ENCODE data around the gene RHEBL1. TPM values are rescaled to one million over a fixed set of nuclear protein-coding genes. Genes with fewer than 3 reads are reported as not detected.

RHEBL1 gene, protein sequence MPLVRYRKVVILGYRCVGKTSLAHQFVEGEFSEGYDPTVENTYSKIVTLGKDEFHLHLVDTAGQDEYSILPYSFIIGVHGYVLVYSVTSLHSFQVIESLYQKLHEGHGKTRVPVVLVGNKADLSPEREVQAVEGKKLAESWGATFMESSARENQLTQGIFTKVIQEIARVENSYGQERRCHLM
- 0.81 and 4.3 TPM in 2 replicates for total RNA-seq (2014; rRNA removed; shearing (Covaris generic); ENCODE audit: low replicate concordance)

DNA sequence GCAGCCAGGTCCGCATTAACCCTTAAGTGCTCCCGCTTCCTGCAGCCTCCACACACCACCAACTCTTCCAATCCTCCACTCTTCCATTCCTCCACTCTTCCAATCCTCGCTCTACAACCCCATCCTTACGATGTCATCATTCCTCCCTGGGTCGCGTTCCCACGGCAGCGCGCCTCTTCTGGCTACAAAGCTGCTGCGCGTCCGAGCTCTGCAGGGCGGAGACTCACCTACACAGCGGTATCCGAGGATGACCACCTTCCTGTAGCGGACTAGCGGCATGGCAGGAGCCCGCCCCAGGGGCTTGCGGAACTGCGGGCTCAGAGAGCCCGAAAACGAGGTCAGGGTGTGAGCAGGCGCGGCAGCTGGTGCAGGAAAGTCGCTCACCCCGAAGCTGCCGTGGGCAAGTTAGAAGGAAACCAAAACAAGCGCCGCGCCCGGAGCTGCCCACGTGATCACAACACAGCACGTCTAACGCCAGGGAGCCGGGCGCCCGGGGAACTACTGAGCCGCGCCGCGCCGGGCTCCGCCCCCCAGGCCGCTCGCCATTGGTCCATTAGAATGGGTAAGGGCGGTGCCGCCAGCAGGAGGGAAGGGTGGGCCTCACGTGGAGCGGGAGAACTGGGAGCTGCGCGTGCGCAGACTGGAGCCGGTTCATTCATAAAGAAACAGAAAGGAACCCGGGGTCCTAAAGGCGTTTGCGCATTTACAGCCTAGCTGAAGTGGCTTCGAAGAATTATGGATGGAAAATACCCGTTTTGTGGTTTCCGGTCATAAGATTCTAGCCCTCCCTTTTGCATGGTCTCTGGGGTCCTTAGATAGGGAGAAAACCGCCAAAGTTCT lies at the start of gene RHEBL1:
RHEBL1 (minus strand) TSS at position 473 of the 840 bp plus-strand sequence; CDS start at position 279, 194 bp downstream.
- peak; percentile 99 for DNase-seq (ENCODE audit: low read depth)
- in situ Hi-C loops (cut with HindIII; ENCODE audit: low pct_unique_long_range_greater_than_20kb, low sequenced_read_pairs): loop anchor here (10.0 kb wide), 1 partner anchor 165 kb away; no protein-coding TSS in a partner anchor

DNA sequence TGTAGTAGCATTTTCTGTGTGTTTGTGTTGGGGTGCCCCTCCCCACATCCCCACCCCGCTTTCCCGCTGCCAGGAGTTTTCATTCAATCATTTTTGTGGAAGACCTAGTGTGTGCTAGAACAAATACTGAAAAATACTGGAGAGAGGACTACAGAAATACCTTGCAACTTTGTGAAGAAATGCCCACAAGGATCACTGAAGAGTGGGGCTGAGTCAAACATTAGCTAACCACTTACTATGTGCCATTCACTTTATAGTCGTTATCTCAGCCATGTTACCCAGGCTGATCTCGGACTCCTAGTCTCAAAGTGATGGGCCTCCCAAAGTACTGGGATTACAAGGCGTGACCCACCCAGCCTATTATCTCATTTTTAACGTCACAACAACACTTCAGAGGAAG lies 41.4 kb upstream of the RHEBL1 start:
- in situ Hi-C loops (cut with HindIII; ENCODE audit: low pct_unique_long_range_greater_than_20kb, low sequenced_read_pairs): no loop called here
- DNase-seq (ENCODE audit: low read depth): no peak

DNA sequence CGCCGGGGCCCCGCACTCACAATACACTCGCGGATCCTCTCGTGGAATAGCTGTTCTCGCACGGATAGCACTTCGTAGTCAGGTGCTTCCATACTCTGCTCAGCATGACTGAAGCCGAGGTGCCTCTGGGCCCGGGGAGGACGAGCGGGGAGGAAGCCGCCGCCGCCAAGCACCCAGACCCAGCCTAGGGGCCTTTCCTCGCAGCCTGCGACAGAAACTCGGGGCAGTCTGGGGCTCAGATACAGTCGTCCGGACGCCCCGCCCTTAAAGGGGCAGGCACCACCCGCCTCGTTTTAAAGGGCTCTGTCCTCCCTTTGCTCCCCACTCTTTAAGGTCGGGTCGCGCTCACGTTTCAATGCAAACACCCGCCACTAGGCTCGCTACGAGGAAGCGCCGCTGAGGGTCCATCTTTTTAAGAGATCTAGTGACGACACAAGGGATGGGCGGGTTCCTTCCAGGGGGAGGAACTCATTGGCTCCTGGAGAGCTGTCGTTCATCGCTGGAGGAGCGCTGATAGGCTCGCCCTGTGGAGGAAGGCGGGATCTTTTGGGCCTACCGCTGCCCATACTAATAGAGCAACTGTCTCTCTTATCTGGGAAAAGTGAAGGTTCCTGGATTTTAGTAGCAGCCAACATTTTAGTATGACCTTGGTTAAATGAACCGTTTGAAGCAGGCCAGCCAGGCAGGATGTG lies 40.8 kb upstream of the RHEBL1 start, which contains the start of gene LMBR1L:
LMBR1L (minus strand) TSS at position 384 of the 692 bp plus-strand sequence; CDS start at position 92, 292 bp downstream.
- peak; percentile 98 for DNase-seq (ENCODE audit: low read depth)
- in situ Hi-C loops (cut with HindIII; ENCODE audit: low pct_unique_long_range_greater_than_20kb, low sequenced_read_pairs): no loop called here

DNA sequence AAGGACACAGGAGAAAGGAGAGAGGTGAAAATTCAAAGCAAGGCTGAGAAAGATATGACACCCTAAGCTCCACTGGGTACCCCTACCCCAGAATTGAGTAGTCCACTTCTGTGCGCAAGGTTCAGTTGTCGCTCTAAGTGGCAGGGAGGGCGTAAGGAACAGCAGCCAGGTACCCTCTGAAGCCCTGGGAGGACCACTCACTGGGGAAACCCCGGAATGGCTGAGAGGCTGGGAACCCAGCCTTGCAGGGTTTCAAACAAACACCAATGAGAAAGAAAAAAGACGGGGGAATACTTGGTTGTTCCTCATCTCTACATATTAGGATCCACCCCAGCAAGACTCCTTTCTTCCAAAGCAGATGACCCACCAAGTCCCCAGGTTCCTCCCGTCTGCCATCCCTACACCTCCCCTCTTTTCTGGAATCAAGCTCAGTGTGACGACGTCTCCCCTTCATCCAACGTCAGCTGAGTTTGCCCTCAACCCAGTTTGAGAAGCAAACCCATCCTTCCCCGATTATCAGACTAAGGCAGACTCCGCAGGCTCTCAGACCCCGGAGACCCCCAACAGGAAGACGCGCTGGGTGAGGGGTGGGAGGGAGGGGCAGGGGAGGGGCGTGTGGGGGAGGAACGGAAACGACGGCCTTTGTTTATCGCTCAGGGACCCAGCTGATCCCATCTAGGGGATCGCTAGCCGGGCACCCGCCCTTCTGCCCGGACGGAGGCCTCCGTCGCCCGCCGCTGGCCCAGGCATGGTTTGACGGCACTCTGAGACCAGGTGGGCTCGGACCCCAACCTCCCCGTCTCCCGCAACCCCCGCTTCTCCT lies 40.1 kb upstream of the RHEBL1 start:
- DNase-seq (ENCODE audit: low read depth): no peak
- in situ Hi-C loops (cut with HindIII; ENCODE audit: low pct_unique_long_range_greater_than_20kb, low sequenced_read_pairs): no loop called here

DNA sequence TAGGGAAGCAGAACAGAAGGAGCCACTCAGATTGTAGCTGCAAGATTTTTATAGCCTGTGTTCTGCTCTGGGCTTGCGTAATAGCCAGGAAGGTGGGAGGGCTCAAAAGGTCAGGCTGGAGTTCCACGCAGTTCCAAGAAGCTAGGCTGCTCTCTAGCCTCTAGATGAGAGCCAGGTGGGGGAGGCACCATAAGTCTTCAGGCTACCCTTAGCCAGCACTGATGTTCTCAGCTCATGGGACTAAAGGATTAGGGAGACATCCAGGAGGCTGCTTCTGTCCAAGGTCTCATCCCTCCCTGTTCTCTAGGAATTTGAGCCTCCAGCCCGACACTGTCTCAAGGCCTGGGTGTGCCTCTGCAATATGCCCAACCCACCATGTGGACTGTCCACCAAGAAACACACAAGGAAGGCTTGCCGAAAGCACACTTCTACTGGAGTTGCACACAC lies 39.2 kb upstream of the RHEBL1 start:
- in situ Hi-C loops (cut with HindIII; ENCODE audit: low pct_unique_long_range_greater_than_20kb, low sequenced_read_pairs): no loop called here
- no peak for DNase-seq (ENCODE audit: low read depth)

DNA sequence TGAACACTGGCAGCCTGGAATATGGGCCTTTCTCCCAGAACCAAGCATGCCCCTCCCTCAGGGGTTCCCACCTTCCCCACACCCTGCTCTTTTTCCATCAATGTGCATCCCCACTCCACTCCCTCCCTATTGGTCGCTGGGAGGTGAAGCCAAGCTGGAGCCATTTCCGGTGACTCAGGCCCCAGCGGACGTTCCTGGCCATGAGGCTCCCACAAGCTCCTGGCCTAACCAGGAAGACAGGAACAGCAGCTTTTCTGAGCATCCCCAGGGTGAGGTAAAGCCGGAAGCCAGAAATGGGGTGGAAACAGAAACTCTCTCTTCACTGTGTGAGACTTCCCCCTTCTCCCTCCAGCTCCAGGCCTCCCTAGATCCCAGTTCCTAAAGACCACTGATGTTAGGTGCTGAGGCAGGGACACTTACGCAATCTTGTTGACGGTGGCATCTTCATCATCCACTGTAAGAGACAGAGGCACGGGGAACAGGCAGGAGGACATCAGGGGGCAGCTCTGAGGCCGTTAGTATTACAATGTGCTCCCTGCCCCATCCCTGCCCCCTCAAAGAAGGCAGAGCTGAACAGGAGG lies 35.8 kb upstream of the RHEBL1 start:
- in situ Hi-C loops (cut with HindIII; ENCODE audit: low pct_unique_long_range_greater_than_20kb, low sequenced_read_pairs): no loop called here
- DNase-seq (ENCODE audit: low read depth): no peak

DNA sequence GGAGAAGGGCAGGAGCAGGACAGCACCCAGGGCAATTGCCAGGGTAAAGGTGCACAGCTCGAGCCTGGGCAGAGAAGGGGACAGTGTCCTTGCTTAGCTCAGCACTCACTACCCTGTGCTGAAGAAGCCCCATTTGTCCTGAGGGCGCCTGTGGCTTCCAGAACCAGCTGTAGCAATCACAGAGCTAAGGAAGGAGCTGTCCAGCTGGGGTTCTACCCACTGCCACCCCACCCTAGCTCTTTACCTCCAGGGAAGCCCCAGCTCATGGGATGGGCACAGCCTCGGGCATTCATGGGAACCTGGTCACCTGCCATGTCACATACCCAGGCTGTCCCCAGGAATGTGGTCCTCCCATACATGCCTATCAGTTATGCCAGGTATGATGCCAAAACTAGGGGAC lies 35.0 kb upstream of the RHEBL1 start:
- no peak for DNase-seq (ENCODE audit: low read depth)
- in situ Hi-C loops (cut with HindIII; ENCODE audit: low pct_unique_long_range_greater_than_20kb, low sequenced_read_pairs): no loop called here

DNA sequence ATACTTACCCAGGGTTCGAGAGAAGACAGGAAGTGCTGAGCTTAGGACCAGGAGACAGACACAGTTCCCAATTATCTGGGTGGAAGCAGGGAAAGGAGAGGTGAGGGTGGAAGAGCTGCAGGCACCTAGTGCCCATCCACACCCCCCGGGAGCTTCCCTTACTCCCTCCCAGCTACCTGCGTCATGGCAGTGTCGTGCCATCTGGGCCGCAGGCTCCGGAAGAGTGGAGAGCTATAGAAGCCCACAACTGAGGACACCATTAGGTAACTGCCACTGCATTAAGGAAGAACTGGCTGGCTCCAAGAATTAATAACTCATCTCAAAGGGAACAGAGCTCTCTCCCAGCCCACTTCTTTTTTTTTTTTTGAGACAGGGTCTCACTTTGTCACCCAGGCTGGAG lies 30.6 kb upstream of the RHEBL1 start:
- in situ Hi-C loops (cut with HindIII; ENCODE audit: low pct_unique_long_range_greater_than_20kb, low sequenced_read_pairs): no loop called here
- no peak for DNase-seq (ENCODE audit: low read depth)

DNA sequence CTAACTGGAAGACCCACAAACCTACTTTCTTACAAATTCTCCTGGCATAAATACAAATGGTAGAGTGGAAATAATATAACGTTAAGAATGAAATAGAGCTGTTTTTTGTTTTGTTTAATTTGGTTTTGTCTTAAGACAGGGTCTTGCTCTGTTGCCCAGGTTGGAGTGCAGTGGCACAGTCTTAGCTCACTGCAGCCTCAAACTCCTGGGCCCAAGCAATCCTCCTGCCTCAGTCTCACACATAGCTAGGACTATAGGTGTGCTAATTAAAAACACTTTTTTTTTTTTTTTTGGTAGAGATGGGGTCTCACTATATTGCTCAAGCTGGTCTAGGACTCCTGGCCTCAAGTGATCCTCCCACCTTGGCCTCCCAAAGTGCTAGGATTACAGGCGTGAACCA lies 28.9 kb upstream of the RHEBL1 start:
- DNase-seq (ENCODE audit: low read depth): no peak
- in situ Hi-C loops (cut with HindIII; ENCODE audit: low pct_unique_long_range_greater_than_20kb, low sequenced_read_pairs): no loop called here

DNA sequence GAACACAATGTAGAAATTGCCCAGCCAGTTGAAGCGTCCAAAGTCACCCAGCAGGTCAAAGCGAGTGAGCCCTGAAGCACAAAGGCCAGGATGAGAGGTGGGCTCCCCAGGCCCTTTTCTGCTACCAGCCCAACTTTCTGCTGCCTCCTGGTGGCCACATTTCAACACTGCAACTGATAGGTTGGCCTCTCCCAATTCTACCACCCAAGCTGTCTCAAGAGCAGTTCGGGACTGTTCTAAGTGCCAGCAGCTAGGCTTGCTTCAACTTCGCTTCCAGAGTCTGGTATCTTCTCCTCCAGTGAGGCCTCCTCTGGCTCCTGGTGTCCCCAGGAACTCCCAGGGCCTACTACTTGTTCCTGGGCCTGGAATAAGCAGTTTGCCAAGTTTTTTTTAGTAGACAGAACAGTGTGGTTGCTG lies 28.3 kb upstream of the RHEBL1 start:
- DNase-seq (ENCODE audit: low read depth): peak; percentile 28

DNA sequence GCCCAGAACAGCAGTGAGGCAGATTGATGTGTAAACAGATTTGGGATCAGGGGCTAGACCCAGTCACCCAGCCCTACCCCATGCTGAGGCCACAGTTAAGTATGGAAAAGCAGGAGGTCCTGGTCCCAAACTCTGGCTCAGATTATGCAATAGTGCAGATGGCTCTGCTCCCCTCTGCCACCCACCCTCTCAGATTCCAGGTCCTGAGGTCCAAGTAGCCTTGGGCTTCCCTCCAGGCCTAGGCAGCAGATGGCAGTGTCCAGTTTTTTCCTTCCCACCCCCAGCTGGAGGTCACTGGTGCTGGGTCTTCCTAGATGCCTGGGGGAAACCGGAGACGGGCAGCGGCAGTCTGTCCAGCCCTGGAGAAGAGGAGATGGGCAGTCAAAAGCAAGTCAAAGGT lies 27.6 kb upstream of the RHEBL1 start:
- in situ Hi-C loops (cut with HindIII; ENCODE audit: low pct_unique_long_range_greater_than_20kb, low sequenced_read_pairs): no loop called here
- DNase-seq (ENCODE audit: low read depth): no peak

More for the DNA sequence above, 28.3 kb upstream of the RHEBL1 start:
- in situ Hi-C loops (cut with HindIII; ENCODE audit: low pct_unique_long_range_greater_than_20kb, low sequenced_read_pairs): no loop called here

DNA sequence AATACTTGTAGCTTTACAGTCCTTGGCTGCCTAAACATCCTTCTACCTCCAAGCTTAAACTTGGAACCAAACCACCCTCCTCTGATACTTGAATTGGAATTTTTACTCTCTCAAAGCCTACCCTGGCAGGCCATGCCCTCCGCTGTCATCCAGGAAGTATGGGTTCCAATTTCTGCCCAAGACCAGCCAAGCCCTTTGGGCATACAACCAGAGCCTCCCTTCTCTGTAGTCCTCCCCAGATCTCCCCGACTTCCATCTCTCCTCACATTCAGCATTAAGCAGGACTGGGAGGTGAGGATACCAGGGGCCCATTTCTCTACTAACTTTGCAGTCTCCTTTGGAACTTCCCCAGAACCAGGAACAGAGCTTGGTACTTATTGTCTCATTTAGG lies 25.2 kb upstream of the RHEBL1 start:
- DNase-seq (ENCODE audit: low read depth): no peak
- in situ Hi-C loops (cut with HindIII; ENCODE audit: low pct_unique_long_range_greater_than_20kb, low sequenced_read_pairs): no loop called here

DNA sequence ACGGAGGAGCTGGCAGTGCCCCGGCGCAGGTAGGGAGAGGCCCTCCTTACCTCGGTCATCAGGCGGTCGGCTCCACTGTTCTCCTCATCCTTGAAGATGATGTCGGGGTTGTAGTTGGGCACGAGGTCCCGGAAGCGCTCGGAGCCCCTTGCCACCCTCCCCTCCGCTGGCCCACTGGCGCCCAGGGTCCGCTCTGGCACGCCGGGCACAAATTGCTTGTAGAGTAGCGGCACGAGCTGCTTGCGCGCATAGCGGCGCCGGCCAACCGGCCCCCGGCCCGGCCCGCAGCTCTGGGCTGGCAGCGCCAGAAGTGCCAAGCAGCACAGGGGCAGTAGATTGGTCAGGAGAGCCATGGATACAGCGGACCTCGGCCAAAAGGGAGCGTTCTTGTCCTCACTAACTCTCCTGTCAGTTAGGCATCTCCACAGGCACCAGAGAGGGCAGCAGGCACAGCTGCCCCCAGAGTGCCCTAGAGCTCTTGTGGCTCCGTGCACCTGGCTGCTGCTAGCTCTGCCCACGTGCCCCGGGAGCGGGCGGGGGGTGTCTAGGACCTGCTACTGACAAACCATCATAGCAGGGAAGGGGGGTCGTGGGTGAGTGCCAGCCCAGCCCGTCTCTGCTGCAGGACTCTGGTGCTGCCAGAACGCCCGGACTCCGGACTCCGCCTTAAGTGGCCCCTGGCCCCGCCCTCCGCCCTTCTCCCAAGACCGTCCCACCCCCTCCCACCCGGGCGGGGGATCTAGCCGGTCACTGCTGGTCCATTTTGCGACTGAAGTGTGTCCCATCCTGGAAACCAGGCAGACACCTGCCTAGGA lies 24.6 kb upstream of the RHEBL1 start, which contains the start of gene DHH:
DHH (minus strand) TSS at position 642 of the 815 bp plus-strand sequence; CDS start at position 353, 289 bp downstream.
- in situ Hi-C loops (cut with HindIII; ENCODE audit: low pct_unique_long_range_greater_than_20kb, low sequenced_read_pairs): no loop called here
- DNase-seq (ENCODE audit: low read depth): no peak

DNA sequence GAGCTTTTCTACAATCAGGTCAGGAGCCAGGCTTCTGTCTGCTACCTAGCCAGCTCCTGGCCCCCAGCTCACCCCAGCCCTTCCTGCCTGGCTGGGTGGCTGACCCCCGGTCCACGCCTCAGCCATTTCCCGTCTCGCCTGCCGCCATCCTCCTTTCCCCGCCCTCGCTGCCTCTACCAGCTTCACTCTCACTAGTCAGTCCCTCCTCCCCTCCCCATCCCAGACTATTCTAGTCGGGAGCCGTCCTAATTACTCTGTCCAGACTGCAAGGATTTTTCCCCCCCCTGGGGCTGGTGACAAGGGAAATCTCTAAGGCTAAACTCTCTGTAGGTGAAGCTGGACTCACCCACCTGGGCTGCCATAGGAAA lies 24.0 kb upstream of the RHEBL1 start:
- DNase-seq (ENCODE audit: low read depth): no peak
- in situ Hi-C loops (cut with HindIII; ENCODE audit: low pct_unique_long_range_greater_than_20kb, low sequenced_read_pairs): no loop called here

DNA sequence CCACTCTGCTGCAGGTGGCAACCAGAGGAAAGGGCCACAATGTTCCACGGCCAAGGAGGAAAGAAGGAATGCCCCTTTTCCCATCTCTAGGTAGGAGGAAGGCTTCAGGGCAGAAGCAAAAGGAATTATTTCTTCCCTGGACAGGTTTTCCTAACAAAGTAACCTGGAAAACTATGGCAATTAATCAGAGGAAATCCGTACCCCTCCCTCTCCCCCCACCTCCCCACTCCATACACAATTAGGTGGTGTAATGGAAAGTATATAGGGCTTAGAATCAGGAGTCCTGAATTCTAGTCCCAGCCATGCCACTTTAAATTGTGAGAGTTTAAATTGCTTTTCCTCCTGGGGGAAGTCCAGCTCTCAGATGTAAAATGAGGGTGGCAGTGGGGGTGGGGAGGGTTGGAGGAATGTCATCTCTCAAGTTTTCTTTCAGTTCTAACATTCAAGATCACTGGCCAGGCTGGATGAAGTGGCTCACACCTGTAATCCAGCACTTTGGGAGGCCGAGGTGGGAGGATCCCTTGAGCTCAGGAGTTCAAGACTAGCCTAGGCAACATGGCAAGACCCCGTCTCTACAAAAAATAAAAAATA lies 23.1 kb upstream of the RHEBL1 start:
- no peak for DNase-seq (ENCODE audit: low read depth)
- in situ Hi-C loops (cut with HindIII; ENCODE audit: low pct_unique_long_range_greater_than_20kb, low sequenced_read_pairs): no loop called here

DNA sequence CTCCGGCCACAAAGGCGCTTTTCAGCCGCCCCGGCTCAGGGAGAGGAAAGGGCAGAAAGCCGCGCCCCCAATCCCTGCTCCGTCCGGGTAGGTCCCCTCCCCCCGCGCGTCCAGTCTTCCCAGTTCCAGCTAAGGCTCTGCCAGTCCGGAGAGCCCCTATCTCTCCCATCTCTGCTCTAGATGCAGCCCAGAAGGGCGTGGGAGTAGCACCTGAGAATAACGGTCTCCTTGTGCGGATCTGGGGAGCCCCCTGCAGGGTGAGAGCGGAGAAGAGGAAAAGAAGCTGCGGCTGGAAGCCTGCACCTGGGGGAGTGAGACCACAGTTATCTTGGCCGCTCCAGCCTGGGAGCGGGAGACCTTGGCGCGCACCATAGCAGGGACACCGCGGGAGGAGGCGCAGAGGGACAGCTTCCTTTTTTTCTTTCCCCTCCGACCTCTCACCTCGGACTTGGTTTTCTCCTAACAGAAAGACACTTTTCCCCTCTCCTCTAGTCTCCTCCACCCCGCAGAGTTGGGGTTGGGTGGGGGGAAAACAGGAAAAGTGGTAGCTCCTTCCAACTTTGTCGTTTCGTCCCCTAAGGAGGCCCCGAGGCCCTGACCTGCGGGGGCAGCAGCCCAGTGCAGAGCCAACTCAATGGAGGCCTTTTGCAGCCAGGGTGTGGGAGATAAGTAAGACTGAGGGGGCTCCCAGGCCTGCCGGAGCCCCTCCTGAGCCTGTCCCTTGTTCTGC lies 22.5 kb upstream of the RHEBL1 start:
- in situ Hi-C loops (cut with HindIII; ENCODE audit: low pct_unique_long_range_greater_than_20kb, low sequenced_read_pairs): no loop called here
- DNase-seq (ENCODE audit: low read depth): no peak
